SU-DHL-6 (cell line): ENCODE measurements around the gene RAI1.

Source experiments
- CTCF ChIP-seq: fragments of 200-600 bp; sonication (generic); IDR thresholded peaks from one replicate; pipeline ENCODE4 v1.5.1; 2017; ENCODE audit warnings: antibody characterized with exemption, mild to moderate bottlenecking, low read length, moderate library complexity; ENCODE audit not compliant: insufficient read depth, poor library complexity, severe bottlenecking
- EZH2phosphoT487 ChIP-seq: fragments of 200-600 bp; sonication (generic), shearing (Covaris generic); conservative IDR thresholded peaks from 2 replicates; pipeline ENCODE4 v1.6.1; 2018; ENCODE audit warnings: mild to moderate bottlenecking, antibody characterized with exemption, low read length, moderate library complexity, mixed read lengths

- TF ChIP-seq CTCF (no peak), EZH2phosphoT487 (no peak)
Measured at GRCh38 chr17:17749025-17749772, 67.9 kb downstream of the RAI1 start.
